Measurements from ENCODE around the gene C6orf136. TPM values are rescaled to one million over a fixed set of nuclear protein-coding genes. Genes with fewer than 3 reads are reported as not detected.
"Not testable (repeated sequence)": the region's sequence is repeated elsewhere in the genome, so short reads cannot be mapped to it uniquely, and the experiment has no call there.

Gene C6orf136
- total and polyA plus RNA-seq, 7 donors, result 7.8 to 60.8 (median 36.7) TPM

DNA sequence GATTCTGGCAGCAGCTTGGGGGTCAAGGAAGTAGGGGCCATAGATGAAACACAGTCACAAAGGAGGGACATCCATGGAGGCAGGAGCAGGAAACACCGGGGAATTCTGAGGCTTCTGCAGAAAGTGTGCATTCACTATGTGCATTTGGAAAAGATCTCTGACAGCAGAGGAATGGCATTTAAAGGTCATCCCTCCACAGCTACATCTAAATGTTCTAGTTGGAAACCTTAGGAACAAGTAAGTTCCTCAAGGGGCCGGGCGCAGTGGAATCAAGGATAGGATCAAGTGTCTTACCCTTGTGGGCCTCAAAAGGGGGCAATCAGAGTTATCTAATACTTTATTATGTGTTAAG, 8.8 kb downstream of the C6orf136 start:
- Histone ChIP-seq H3K27me3 (no peaks in the 10 kb centered on the region), H3K4me3 (no peak overlapping the region), H3K27ac (no peak overlapping the region), H3K4me1 (no peaks in the 10 kb centered on the region), H3K36me3 (peaks cover 65 to 100% (median 87%) of the 10 kb centered on the region in 4 donors), H3K9me3 (no peaks in the 10 kb centered on the region)
- WGBS, 2 donors, result 95 to 98% methylated on average over 3 of the region's 3 CpGs
- no peak for DNase-seq
- intact Hi-C loops (cut with DNase I), result no loop called here
- no peak for TF ChIP-seq POLR2A (IDR thresholded peaks at IDR 0.05)
- no peak for TF ChIP-seq POLR2AphosphoS5 (IDR thresholded peaks at IDR 0.05)
- no peak for TF ChIP-seq EP300 (IDR thresholded peaks at IDR 0.05)
- TF ChIP-seq, protein P1, sequence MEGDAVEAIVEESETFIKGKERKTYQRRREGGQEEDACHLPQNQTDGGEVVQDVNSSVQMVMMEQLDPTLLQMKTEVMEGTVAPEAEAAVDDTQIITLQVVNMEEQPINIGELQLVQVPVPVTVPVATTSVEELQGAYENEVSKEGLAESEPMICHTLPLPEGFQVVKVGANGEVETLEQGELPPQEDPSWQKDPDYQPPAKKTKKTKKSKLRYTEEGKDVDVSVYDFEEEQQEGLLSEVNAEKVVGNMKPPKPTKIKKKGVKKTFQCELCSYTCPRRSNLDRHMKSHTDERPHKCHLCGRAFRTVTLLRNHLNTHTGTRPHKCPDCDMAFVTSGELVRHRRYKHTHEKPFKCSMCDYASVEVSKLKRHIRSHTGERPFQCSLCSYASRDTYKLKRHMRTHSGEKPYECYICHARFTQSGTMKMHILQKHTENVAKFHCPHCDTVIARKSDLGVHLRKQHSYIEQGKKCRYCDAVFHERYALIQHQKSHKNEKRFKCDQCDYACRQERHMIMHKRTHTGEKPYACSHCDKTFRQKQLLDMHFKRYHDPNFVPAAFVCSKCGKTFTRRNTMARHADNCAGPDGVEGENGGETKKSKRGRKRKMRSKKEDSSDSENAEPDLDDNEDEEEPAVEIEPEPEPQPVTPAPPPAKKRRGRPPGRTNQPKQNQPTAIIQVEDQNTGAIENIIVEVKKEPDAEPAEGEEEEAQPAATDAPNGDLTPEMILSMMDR (IDR thresholded peaks at IDR 0.05), result no peak

DNA sequence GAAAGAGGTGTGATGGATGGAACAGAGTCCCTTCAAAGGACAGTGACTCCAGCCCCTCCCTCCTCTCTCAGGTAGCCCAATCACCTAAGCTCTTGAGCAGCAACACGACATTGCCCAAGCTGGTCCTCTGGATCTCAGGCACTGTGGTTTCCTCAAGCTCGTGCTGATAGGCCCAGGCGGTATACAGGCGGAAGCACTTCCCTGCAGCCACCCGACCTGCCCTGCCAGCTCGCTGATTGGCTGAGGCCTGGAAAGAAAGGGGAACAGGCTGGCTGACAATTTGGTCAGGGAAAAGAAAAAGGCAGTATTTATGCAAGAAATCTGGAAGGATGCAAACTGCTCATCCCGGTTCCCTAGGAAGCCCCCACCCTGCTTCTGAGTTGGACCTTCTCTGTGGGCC, 9.6 kb downstream of the C6orf136 start:
- no peaks in the 10 kb centered on the region for H3K9me3 ChIP-seq
- H3K27ac ChIP-seq, result no peak overlapping the region
- peaks cover 70 to 100% (median 86%) of the 10 kb centered on the region in 4 donors for H3K36me3 ChIP-seq
- no peak overlapping the region for H3K4me3 ChIP-seq
- intact Hi-C loops (cut with DNase I), result no loop called here
- DNase-seq, result no peak
- no peaks in the 10 kb centered on the region for H3K27me3 ChIP-seq
- no peaks in the 10 kb centered on the region for H3K4me1 ChIP-seq
- WGBS, 2 donors, result 80 to 86% methylated on average over 7 of the region's 7 CpGs
- TF ChIP-seq, protein P1 (IDR thresholded peaks at IDR 0.05), result no peak
- TF ChIP-seq EP300 (IDR thresholded peaks at IDR 0.05), result no peak
- no peak for TF ChIP-seq POLR2A (IDR thresholded peaks at IDR 0.05)
- TF ChIP-seq POLR2AphosphoS5 (IDR thresholded peaks at IDR 0.05), result no peak

DNA sequence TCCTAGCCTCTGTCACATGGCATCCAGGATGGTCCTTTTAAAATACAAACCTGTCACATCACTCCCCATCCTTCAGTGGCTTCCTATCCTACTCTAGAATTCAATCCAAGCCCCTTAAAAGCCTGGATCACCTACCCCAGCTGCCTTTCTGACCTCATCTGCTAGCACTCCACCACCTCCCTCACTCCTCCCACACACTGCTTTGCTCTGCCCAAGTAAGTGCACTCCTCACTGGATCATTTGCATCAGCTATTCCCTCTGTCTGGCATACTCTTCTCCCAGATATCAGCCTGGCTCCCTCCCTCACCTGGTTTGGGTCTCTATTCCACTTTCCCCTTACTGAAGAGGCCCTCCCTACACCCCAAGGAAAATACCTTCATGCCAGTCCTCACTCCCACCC, 10.5 kb downstream of the C6orf136 start:
- no peak overlapping the region for H3K4me3 ChIP-seq
- TF ChIP-seq POLR2A (IDR thresholded peaks at IDR 0.05) (no peak), EP300 (IDR thresholded peaks at IDR 0.05) (no peak)
- TF ChIP-seq, protein P1 (IDR thresholded peaks at IDR 0.05), result no peak
- intact Hi-C loops (cut with DNase I), result no loop called here

DNA sequence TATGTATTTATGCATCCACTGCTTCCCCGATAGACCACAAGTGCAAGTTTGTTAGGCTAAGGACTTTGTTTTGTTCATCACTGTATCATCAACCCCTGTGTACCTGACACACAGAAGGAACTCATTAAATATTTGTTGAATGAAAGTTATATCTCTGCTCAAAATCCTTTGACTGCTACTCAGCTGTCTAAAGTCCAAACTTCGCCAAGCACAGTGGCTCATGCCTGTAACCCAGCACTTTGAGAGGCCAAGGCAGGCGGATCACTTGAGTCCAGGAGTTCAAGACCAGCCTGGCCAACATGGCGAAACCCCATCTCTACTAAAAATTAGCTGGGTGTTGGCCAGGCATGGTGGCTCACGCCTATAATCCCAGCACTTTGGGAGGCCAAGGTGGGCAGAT, 11.0 kb downstream of the C6orf136 start:
- H3K9me3 ChIP-seq; H3K27me3 ChIP-seq; H3K4me1 ChIP-seq; DNase-seq; intact Hi-C loops (cut with DNase I); H3K4me3 ChIP-seq; H3K27ac ChIP-seq: not testable (repeated sequence)
- H3K36me3 ChIP-seq, result peaks cover 62 to 100% (median 87%) of the 10 kb centered on the region in 4 donors
- WGBS, 2 donors, result 92 to 93% methylated on average over 5 of the region's 5 CpGs

More for the DNA sequence above, 10.5 kb downstream of the C6orf136 start:
- H3K27me3 ChIP-seq, result no peaks in the 10 kb centered on the region
- DNase-seq, result no peak
- no peaks in the 10 kb centered on the region for H3K4me1 ChIP-seq
- H3K9me3 ChIP-seq, result no peaks in the 10 kb centered on the region
- peaks cover 63 to 100% (median 87%) of the 10 kb centered on the region in 4 donors for H3K36me3 ChIP-seq
- H3K27ac ChIP-seq, result no peak overlapping the region

DNA sequence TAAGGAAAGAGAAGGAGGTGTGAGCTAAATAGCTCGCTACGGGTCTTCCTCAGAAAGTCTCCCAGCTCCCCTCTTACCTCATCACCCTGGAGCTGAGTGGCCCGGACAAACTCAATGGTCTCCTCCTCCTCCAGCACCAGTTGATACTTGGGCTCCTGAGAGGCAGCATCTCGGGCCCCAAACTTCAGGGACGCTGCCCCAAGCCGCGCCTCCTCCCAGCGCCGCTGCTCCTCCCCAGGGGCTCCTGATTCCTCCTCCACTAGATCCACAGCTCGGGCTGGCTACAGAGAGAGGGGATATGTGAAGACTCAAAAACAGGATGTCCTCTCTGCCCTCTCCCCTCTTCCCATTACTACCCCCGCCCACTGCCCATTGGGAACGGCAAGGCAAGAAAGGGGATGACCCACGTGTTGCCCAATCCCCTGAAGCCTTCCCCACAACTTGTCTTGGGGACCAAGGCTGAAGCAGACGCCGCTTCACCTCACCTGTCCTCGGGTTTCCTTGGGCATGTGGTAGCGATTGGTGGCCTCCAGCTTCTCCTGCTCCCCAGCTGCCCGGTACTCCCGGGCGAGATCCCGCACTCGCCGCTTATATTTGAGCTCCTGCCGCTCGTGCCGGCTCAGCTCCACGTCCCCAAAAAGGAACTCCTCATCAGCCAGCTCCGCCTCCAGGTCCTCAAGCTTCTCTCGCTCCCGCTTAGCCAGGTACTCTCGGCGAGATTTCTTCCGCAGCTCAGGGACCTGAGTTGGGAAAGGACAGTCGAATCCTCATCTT, 18.2 kb downstream of the C6orf136 start:
- no peak for TF ChIP-seq POLR2A (IDR thresholded peaks at IDR 0.05)
- no peak for TF ChIP-seq POLR2AphosphoS5 (IDR thresholded peaks at IDR 0.05)
- TF ChIP-seq EP300 (IDR thresholded peaks at IDR 0.05), result no peak
- TF ChIP-seq, protein P1 (IDR thresholded peaks at IDR 0.05), result no peak
- 95% methylated on average over 34 of the region's 34 CpGs for WGBS, 2 donors
- intact Hi-C loops (cut with DNase I), result no loop called here

DNA sequence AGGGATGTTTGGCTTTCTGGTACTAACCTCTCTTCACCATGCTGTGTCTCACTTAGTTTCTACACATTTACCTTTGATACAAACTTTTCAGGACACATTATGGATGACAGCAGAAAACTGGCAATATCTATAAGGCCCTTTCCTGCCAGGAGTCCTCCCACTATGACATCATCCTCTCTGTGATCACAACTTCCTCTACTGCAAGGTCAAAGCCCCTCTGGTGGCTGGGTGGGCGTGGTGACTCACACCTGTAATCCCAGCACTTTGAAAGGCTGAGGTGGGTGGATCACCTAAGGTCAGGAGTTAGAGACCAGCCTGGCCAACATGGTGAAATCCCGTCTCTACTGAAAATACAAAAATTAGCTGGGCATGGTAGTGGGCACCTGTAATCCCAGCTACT, 19.4 kb downstream of the C6orf136 start:
- Histone ChIP-seq H3K4me1 (peaks cover 0 to 11% (median 5%) of the 10 kb centered on the region in 4 donors), H3K36me3 (peaks cover 36 to 95% (median 74%) of the 10 kb centered on the region in 4 donors)
- H3K9me3 ChIP-seq; intact Hi-C loops (cut with DNase I); H3K4me3 ChIP-seq; H3K27me3 ChIP-seq; DNase-seq; H3K27ac ChIP-seq: not testable (repeated sequence)
- 63 to 79% methylated on average over 2 of the region's 2 CpGs for WGBS, 2 donors

More for the DNA sequence above, 18.2 kb downstream of the C6orf136 start:
- Histone ChIP-seq H3K27me3 (no peaks in the 10 kb centered on the region), H3K4me1 (no peaks in the 10 kb centered on the region), H3K9me3 (no peaks in the 10 kb centered on the region), H3K27ac (no peak overlapping the region), H3K36me3 (peaks cover 42 to 99% (median 73%) of the 10 kb centered on the region in 4 donors), H3K4me3 (no peak overlapping the region)
- DNase-seq, result no peak

All from sigmoid colon (tissue), 7 donors.